SH-SY5Y (cell line): ENCODE measurements around the gene SACM1L.

Experiments used
- GATA2 ChIP-seq: IDR thresholded peaks from 2 replicates; pipeline ENCODE4 v1.6.1; 2011; ENCODE audit warnings: mild to moderate bottlenecking, low read depth, low read length
- GATA3 ChIP-seq: IDR thresholded peaks from 2 replicates; pipeline ENCODE4 v1.6.1; 2011; ENCODE audit warnings: low read depth, mild to moderate bottlenecking, low read length, moderate library complexity

SACM1L gene

DNA sequence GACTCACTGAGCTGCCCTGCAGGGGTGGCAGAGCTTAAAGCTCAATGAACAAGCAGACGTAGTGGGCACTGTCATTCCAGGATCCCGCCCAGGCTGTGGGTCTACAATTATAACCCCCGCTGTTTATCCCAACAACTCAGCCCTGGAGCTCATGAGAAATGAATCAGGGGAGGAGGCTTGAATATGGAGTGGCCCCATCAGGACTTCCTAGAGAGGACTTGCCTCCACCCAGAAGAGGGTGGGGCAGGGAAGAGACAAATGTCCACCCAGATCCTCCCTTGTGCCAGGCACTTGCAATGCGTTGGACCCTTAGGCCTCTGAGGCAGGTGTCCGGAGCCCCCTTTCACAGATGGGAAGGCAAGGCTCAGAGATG, 74.1 kb downstream of the SACM1L start:
- TF ChIP-seq GATA2 (no peak), GATA3 (no peak)

DNA sequence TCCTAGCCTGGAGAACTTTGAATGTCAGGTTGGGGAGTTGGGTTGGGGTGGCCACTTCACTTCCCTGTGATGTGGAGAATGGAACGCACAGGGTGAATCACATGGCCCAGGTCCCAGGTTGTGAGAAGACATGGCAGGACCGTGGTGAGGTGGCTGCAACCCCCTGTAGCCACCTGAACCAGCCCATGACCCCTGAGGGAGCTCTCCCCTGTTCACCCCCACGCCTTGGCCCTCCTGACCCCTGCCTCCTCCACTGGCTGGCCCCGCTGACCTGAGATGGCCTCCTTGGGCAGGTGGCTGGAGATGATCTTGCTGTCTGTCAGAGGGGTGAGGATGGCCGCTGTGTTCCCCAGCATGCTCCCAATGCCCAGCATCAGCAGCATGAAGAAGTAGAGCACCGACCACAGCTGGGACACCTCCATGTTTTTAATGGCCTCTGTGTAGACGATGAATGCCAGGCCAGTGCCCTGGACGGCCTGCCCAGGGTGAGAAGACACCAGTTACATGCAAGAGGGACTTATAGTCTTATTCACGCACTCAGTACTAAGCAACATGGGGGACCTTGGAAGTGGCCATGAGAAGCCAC, 76.2 kb downstream of the SACM1L start:
- TF ChIP-seq GATA3 (no peak), GATA2 (no peak)

DNA sequence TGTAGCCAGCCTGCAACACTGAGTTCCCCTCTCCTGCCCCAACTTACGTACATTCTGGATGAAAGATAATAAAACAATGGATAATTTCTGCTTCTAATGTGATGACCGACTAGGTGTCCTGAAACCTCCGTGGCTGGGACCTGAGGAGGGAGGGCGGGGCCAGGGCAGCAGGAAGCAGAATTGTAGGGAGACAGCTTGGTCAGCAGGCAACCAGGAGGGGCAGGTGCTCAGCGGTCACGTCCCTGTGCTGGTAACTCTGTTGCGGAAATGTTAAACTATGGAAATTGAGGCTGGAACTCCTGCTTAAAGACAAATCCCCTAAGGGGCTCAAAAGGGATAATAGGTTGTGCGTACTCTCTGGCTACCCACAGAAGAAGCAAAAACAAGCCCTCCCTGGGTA, 76.8 kb downstream of the SACM1L start:
- TF ChIP-seq GATA3 (no peak), GATA2 (no peak)

DNA sequence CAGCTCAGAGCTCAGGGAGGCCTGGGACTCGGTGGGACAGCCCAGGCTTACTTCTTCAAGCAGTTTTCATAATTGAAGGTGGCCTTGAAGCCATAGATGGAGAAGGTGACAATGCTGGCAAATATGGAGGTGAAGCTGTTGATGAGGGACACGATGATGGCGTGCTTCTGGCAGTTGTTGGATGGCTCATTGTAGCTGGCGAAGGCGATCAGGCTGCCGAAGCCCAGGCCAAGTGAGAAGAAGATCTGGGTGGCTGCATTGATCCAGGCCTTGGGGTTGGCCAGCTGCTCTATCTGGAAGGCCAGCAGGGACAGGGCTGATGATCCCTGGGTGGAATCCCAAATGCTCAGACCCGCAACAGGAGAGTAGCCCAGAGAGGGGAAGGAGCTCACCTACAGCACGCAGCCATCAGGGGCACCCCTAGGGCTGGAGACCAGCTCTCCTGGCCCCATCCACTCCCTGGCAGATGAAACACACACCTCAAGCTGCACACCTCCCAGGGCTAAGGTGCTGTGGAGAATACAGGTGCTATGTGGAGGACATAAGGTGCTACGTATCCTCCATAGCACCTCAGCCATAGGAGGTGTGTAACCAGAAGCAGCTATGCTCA, 82.1 kb downstream of the SACM1L start:
- no peak for TF ChIP-seq GATA2
- no peak for TF ChIP-seq GATA3

DNA sequence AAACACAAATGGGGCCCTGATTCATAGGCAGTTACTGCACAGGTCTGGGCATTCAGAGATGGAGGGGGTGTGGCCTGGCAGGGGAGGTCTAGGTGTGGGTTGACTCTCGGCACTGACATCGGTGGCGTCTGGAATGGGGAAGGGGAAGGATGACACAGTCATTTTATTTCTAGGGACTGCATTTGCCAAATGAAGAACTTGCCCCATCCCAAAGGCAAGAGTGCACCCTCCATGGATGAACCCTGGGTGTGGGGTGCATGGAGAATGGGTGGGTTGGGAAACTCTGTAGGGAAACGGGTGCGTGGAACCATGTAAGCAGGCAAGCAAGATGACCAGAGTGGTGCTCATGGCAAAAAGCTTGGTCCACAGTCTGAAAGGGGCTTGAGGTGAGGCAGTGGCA, 82.6 kb downstream of the SACM1L start:
- TF ChIP-seq GATA2 (no peak), GATA3 (no peak)

DNA sequence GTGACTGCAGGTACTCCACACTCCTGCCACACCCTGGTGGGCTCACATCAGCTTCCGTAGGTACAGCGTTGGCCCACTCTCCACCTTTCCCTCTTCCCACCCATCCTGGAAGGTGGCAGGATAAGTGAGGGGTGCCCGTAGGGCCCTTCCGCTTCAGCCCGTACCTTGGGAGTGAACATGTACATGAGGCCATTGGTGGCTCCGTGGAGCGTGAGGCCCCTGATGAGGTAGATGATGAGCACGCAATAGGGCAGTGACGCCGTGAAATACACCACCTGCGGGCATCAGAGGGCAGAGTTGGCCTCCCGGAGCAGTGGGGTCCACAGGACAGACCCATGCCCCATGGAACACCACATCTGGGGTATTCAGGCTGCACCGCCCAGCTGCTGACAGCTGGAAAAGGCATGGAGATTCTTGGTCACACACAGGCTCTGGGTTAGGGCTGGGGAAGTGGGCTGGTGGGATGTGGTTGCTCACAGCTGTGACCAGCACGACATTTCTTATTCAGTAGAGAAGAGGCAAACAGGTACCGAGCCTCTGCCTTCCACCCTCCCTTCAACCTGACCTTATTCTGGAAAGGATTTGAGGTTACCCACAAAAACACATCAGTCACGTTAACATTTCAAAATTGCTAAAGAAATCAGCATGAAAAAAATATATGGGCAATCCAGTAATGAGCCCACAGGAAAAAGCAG, 83.3 kb downstream of the SACM1L start:
- no peak for TF ChIP-seq GATA2
- TF ChIP-seq GATA3: no peak

DNA sequence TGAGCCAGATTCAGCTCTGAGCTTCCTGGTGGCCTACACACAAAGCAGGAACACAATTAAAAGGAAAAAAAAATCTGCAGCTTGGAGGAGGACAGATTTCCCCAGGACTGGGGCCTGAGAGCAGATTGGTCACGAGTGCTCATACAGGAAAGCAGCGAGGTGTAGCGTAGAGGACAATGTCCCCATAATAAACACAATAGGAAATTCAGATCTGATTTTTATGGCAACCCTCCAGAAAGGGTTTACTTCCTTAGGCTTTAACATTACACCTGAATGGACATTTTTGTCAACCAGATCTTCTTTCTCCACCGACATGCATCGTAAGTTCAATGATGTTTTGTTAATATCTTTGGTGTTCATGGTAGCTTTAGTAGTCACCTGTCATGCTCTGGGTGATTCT, 83.9 kb downstream of the SACM1L start:
- TF ChIP-seq GATA2 (no peak), GATA3 (no peak)

DNA sequence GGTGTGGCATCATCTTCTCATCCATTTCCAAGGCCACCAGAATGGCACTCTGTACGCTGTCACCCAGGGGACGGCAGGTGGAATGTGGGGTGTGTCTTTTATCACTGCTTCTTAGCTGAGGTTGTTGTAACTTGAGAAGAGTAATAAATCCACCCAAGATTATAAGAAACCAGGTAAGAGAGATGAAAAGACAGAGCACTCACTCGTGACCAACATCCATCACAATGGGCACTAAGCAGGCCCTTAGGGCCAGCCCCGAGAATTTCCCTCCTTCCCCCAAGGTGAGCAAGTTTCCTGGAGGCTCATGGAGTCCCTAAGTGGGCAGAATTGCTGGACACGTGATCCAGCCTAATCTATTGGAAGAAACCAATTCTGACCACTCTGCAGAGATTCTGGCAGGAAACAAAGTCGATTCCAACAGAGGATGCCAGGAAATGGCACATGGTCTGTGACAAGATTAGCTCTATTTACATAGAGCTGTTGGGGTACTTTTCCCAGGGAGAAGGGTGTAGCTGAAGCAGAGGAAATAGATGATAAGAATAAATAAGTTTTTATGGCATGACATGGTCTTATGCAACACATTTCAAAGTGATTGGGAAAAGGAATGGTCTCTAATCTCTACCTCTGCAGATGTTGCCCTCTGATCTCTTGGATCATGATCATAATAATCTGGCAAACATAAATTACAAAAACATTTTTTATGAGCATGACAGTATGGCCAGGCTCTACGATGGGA, 84.7 kb downstream of the SACM1L start:
- TF ChIP-seq GATA2 (no peak), GATA3 (no peak)

DNA sequence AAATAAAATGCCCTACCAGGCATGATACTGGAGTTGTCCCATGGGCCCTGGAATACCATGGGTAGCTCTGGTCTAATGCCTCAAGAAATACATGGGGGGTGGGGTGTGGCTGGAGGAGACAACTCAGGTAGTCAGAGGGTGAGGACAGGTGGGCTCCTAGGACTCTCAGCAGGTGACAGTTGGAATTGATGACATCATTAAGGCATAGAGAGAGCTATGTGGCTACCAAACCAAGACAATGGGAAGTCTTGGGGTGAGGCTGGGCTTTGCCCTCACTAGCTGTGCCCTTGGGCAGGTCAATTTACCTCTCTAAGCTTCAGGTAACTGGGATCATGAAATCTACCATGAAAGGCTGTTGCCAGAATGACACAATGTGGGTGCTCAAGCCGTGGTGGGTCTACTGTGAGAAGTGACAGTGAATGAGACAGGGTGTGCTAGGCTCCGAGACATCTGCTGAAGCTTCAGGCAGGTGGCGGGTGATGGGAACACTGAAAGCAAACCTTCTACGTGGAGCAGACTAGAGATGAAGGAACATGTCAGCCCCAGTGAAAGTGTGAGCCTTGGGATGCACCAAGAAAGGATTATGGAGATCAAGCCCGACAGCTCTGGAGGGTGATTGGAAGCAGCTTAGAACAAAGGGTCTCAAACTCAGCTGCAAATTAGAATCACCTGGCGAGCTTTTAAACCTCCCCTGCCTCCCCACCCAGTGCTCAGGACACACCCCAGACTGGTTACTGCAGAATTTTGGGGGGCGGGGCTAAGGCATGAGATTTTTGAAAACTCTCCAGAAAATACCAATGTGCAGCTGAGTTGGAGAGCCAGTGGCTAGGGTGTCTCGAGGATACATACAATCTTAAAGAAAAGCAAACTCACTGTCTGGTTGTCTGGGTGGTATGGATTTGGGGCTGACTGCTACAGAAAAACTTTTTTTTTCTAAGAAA, 85.7 kb downstream of the SACM1L start:
- TF ChIP-seq GATA2 (no peak), GATA3 (no peak)

DNA sequence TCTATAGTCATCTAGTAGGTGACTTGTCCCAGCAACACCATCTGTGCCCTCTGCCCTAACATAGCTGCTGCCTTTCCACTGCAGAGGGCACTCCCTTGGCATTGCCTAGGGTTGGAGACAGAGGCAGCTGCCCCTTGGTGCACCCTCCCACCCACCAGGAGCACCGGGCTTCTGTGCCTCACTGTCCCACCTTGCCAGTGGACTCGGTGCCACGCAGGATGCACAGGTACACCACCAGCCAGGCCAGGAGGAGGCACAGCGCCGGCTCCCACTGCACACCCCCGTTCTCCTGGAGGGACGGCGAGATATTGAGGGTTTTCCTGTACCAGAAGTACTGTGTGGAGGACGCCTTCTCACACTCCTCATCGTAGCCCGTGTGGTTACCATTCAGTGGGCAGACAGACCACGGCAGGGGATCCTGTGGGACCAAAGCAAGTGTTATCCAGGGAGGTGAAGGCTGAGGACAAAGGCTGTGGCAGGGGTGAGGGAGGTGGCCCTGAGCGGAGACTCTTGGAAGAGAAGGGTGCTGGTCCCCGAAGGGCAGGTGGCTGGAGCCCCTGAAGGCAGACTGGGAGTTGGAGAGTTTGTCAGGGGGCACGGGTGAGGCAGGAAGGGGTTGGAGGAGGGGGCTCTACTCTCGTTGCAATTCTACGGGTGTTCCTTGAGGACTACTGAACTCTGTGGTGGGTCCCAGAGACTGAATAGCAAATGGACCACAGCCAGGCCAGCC, 86.5 kb downstream of the SACM1L start:
- TF ChIP-seq GATA2 (no peak), GATA3 (no peak)

DNA sequence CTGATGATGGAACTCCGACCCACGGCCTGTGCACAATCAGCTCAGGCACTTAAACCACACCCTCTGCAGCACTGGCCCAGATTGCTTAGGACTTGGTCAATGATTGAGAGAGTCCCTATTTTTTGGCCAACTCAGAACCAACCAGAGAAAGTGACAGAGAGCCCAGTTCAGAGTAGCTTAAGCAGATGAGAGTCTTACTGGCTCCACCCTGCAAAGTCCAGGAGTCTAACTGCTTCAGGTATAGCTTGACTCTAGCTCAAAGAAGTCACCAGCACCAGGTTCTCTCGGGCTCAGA, 87.1 kb downstream of the SACM1L start:
- no peak for TF ChIP-seq GATA2
- no peak for TF ChIP-seq GATA3

DNA sequence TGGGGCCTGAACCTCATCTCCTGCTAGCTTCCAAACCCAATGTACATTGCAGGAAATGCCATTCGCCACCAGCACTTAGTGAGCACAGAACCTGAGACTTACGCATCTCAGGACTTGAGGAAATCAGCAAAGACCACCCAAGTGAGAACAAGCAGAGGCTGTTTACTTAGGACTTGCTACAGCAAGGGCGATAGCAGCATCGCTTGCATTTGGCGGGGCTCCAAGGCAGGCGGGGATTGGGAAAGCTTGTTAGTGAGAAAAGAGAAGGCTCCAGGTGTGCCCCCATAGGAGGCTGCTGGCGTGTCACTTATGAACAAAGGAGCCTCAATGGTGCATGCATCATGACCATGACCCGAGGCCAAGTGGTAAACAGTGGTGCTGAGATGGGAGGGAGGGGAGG, 87.4 kb downstream of the SACM1L start:
- TF ChIP-seq GATA3: no peak

DNA sequence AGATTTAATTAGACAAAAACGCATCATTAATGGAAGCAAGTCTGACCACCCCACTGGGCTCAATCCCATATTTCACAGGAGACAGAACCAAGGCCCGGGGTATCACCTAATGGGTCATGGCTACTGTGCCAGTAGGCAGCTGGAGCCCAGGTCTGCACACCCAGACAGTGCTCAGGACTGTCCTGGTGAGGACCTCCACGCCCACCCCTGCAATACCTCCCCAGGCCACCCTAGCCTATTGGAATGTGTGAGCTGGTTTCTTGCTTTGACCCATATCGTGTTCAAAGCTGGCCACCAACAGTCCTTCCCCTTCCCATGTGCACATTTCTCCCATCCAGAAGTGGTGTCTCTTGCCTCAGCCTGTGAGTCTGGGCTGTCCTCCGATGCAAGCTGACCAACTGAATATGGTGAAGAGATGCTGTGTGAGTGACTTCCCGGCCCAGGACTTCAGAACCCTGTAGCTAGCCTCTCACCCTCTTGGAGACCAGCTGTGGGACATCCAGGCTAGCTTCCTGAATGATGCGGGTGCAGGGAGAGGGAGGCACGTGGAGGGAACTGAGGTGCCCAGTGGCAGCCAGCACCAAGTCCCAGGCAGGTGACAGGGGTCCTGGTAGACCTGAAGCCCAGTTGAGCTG, 88.0 kb downstream of the SACM1L start:
- TF ChIP-seq GATA3: no peak
- TF ChIP-seq GATA2: no peak
